Endothelial cell (in vitro differentiated cells): ENCODE measurements around the gene GABRG3. TPM values are rescaled to one million over a fixed set of nuclear protein-coding genes. Genes with fewer than 3 reads are reported as not detected.

ENCODE experiments used
- DNase-seq: peaks from one replicate; pipeline ENCODE4 v3.0.0; 2021; ENCODE audit warnings: low spot score
- H3K27ac Mint-ChIP-seq: one replicate; pipeline ENCODE4 v1.8.0; 2021; ENCODE audit warnings: mixed read lengths, inconsistent platforms; ENCODE audit not compliant: unreplicated experiment
- H3K27me3 Mint-ChIP-seq: one replicate; pipeline ENCODE4 v1.8.0; 2021; ENCODE audit warnings: mild to moderate bottlenecking, moderate library complexity, mixed read lengths, inconsistent platforms; ENCODE audit not compliant: unreplicated experiment
- H3K36me3 Mint-ChIP-seq: one replicate; pipeline ENCODE4 v1.8.0; 2021; ENCODE audit warnings: mild to moderate bottlenecking, low read depth, mixed read lengths, inconsistent platforms; ENCODE audit not compliant: unreplicated experiment
- H3K4me1 Mint-ChIP-seq: one replicate; pipeline ENCODE4 v1.8.0; 2021; ENCODE audit warnings: mild to moderate bottlenecking, mixed read lengths, inconsistent platforms; ENCODE audit not compliant: unreplicated experiment
- H3K4me3 Mint-ChIP-seq: one replicate; pipeline ENCODE4 v1.8.0; 2021; ENCODE audit warnings: mild to moderate bottlenecking, mixed read lengths, inconsistent platforms; ENCODE audit not compliant: unreplicated experiment
- H3K9me3 Mint-ChIP-seq: one replicate; pipeline ENCODE4 v1.8.0; 2021; ENCODE audit warnings: mixed read lengths, inconsistent platforms; ENCODE audit not compliant: unreplicated experiment
- CTCF ChIP-seq: fragments of 200-600 bp; sonication (generic); IDR thresholded peaks from one replicate; pipeline ENCODE4 v1.5.0; 2021; ENCODE audit warnings: antibody characterized with exemption; ENCODE audit not compliant: unreplicated experiment
- total RNA-seq: library from RNA; stranded (reverse); fragmentation: NEBNext Ultra II Directional; extraction: Animal tissue kit (Norgen Biotek cat#: 25700); gene quantifications from one replicate; pipeline ENCODE4 v1.2.1, GENCODE V29; 2021; ENCODE audit not compliant: unreplicated experiment

The GABRG3 gene
- total RNA-seq, 1 donor from 2014 or later = 0.21 TPM

GRCh38 chr15:27330326-27330725 is 359.3 kb downstream of the GABRG3 start:
- TF ChIP-seq CTCF = no peak
- Mint-ChIP-seq H3K27ac (no peak overlapping the region), H3K4me1 (no peaks in the 10 kb centered on the region), H3K9me3 (no peaks in the 10 kb centered on the region), H3K36me3 (no peaks in the 10 kb centered on the region), H3K4me3 (no peak overlapping the region), H3K27me3 (no peaks in the 10 kb centered on the region)
- no peak for DNase-seq

GRCh38 chr15:27336676-27337075 is 365.7 kb downstream of the GABRG3 start:
- Mint-ChIP-seq H3K27ac (no peak overlapping the region), H3K4me3 (no peak overlapping the region), H3K4me1 (peaks cover 3% of the 10 kb centered on the region), H3K27me3 (no peaks in the 10 kb centered on the region), H3K9me3 (no peaks in the 10 kb centered on the region), H3K36me3 (no peaks in the 10 kb centered on the region)
- no peak for DNase-seq
- TF ChIP-seq CTCF = no peak

GRCh38 chr15:27339138-27339537 is 368.2 kb downstream of the GABRG3 start:
- no peak for TF ChIP-seq CTCF
- Mint-ChIP-seq H3K9me3 (no peaks in the 10 kb centered on the region), H3K27me3 (no peaks in the 10 kb centered on the region), H3K4me3 (no peak overlapping the region), H3K4me1 (peaks cover 10% of the 10 kb centered on the region), H3K27ac (no peak overlapping the region), H3K36me3 (no peaks in the 10 kb centered on the region)
- DNase-seq = no peak

- H3K9me3 Mint-ChIP-seq = no peaks in the 10 kb centered on the region
- no peak for DNase-seq
- H3K36me3 Mint-ChIP-seq = no peaks in the 10 kb centered on the region
- no peak overlapping the region for H3K27ac Mint-ChIP-seq
- no peaks in the 10 kb centered on the region for H3K27me3 Mint-ChIP-seq
- no peak overlapping the region for H3K4me3 Mint-ChIP-seq
- TF ChIP-seq CTCF = no peak
- H3K4me1 Mint-ChIP-seq = peaks cover 10% of the 10 kb centered on the region
These were observed 370.9 kb downstream of the GABRG3 start for GRCh38 chr15:27341780-27342343.

- H3K9me3 Mint-ChIP-seq = no peaks in the 10 kb centered on the region
- no peak for DNase-seq
- H3K27ac Mint-ChIP-seq = no peak overlapping the region
- H3K4me3 Mint-ChIP-seq = no peak overlapping the region
- no peaks in the 10 kb centered on the region for H3K27me3 Mint-ChIP-seq
- no peak for TF ChIP-seq CTCF
- no peaks in the 10 kb centered on the region for H3K36me3 Mint-ChIP-seq
- peaks cover 10% of the 10 kb centered on the region for H3K4me1 Mint-ChIP-seq
These were observed 372.0 kb downstream of the GABRG3 start for GRCh38 chr15:27342991-27343390.
